NCI-H1436 treated with DMSO at 0.1 percent for 48 hours (cell line): ENCODE data around the gene GZF1.

Experiments used
- DNase-seq: peaks from one replicate; lab custom pipeline; 2025; lab: John Stamatoyannopoulos, UW

The GZF1 gene

DNA sequence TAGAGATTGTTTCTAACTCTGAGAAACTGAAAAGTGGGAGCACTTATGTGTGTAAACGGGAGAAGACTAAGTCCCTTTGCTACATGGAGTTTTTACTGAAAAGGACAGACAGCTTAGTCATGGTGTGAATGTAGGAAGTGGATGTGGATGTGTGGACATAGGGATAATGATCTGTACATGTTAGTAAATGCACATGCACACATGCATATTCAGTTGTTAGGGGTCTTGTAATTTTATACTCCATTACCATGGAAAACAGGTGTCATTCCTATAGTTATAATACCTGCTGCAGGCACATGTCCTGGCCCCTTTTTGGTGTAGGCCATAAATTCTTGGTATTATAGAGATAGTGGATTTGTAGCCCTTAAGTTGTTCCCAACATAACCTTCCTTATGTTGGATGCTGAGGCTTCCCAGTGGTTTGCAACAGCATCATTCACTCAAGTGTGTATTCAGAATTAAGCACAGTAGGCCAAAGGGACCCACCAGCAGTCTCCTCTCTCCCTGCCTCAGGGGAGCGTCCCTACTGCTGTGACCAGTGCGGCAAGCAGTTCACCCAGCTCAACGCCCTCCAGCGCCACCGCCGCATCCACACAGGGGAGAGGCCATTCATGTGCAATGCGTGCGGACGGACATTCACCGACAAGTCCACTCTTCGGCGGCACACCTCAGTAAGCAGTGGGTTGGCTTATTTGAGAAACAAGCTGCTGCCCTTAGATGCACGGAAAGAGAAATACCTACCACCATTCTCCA, 7.3 kb downstream of the GZF1 start:
- no peak for DNase-seq

DNA sequence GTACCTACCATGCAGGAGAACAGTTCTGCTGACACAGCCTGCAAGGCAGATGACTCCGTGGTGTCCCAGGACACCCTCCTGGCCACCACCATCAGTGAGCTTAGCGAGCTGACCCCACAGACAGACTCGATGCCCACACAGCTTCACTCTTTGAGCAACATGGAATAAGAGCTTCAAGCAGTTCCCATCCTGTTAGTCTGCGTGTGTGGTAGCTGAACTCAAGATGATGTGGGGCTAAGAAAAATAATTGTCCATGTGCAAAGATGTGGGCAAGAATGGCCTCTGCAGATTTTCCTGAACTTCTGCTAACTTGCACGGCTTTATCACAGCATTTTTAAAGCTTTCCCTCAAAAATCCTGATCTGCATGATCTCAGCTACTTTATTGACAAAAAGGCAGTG, 8.3 kb downstream of the GZF1 start:
- no peak for DNase-seq

DNA sequence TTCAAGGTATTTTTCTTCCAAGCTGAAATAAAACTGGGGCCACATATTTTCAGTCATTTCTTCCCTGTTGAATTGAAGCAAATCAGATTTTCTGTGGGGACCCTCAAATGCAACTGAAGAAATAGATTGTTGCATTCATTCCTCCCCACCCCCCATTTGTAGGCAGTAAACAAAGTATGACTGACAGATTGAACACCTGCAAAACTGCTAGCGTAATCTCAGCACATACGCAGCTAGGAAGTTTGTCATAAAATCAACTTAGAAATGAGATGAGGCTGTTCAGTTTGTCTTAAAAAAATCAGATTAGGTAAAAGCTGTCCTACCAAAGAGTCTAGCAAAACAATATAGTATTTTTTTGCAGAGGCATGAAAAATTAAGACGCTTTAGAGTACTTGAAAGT, 8.9 kb downstream of the GZF1 start:
- DNase-seq: no peak

DNA sequence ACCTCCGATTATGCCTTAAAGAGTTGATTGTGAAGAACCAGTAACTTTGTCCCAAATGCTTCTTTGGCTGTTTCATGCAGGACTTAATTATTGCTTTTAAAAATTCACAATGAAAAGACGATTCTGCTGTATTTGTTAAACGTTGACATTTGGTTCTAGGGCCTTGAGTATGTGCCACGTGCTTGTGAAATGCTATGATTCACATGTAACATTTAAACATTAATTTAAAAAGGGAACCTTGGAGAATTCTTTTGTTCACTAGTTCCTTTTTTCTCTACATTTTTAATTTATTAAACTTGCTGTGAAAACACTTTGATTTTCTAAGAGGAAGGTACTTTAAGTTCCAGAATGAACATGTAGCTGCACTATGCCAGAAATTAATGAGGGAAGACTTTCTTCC, 9.5 kb downstream of the GZF1 start:
- no peak for DNase-seq

DNA sequence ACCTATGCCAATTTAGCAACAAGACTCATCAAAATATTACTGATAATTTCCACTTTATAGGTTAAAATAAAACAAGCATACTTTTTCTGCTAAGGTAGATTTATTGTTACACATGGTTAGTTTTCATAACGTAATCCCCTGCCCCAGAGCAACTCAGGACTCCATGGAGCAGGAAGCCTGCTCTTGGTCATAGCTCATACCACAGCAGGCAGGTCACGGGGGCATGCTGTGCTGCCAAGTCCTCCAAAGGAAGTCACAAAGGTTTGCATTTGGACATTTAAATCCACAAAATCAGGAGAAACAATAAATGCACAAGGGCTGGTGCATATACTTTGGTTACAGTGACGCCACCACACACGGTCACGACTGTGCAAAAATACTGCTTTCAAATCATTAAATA, 12.5 kb downstream of the GZF1 start:
- DNase-seq: no peak

DNA sequence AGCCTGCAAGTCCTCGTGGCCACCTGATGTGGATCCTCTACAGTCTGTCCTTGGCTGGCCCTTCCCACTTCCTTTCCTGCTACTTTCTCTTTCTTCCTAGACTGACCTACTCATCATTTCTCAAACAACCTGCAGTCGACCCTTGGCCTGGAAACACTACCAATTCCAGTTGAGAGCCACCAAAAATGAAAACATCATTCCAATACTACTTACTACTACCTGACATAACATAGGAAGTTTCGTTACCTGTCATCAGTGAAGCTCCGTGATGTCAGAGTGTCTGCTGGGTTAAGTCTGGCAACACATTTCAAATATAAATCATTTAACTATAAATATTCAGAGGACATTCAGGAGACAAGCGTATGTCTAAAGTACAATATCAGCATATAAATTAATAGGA, 13.8 kb downstream of the GZF1 start:
- DNase-seq: no peak

DNA sequence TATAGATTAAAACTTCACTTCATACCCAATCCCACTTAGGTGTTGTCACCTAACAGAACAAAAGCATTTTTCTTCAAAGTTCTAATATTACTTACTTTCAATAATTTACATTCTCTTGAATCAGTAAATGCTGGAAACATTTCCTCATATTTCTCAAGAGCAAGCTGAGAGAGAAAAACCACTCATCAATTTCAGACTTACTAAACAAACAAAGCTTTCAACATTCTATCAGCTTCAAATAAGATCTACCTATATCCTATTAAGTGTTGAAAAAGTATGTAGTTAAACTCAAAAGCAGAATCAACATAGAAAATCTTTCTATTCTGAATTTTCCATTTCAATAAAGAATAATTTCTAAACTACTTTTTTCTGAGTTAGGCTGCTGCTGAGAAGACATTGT, 17.8 kb downstream of the GZF1 start:
- no peak for DNase-seq

DNA sequence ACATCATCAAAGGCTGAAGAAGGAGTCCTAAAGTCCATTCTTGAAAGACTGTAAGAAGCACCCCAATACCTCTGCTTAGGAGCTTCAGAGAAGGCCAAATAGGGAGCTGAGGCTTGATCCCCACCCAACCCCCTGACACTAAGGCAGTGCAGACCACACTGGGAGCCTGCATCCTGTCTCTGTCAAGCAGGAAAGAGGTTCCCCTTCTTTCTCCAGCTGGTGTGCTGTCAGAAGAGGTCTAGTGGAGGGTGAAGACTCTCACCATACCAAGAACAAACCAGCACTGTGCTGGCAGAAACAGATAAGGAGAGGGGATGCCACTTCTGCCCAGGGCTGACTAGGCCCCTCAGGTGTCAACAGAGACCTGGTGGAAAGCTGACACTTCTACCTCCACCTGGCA, 19.9 kb downstream of the GZF1 start:
- DNase-seq: no peak

DNA sequence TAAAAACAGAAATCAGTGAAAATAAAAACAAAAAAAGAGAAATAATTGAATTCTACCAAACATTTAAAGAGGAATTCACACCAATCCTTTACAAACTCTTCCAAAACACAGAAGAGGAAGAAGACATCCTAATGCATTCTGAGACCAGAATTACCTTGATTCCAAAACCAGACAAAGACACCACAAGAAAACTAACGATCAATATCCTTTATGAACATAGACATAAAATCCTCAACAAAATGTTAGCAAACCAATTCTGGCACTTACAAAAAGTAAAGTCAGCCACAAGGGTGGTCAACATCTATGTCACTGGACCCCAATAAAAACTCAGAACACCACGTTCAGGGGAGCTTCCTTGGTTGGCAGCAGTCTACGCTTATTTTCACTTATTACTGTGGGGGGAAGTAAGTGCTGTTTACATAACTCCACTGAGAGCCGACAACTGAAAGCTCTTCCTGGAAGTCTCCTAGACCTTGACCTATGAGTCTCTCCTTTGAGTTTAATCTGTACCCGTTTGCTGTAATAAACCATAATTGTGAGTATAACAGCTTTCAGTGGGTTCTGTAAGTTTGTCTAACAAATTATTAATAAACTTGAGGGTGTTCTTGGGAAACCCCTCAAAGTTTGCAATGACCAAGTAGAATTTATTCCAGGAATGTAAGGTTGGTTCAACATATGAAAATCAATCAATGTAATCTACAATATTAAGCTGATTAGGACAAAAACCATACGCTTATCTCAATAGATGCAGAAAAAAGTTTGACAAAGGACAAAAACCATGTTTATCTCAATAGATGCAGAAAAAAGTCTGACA, 24.5 kb downstream of the GZF1 start:
- no peak for DNase-seq

DNA sequence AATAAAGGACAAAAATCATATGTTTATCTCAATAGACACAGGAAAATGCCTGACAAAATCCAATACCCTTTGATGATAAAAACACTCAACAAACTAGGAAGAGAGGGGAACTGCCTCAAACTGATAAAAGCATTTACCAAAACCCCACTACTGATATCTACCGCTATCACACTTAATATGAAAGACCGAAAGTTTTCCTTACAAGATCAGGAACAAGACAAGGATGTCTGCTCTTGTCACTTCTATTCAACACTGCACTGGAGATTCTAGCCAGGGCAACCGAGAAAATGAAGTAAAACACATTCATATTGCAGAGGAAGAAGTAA, 25.1 kb downstream of the GZF1 start:
- DNase-seq: no peak

DNA sequence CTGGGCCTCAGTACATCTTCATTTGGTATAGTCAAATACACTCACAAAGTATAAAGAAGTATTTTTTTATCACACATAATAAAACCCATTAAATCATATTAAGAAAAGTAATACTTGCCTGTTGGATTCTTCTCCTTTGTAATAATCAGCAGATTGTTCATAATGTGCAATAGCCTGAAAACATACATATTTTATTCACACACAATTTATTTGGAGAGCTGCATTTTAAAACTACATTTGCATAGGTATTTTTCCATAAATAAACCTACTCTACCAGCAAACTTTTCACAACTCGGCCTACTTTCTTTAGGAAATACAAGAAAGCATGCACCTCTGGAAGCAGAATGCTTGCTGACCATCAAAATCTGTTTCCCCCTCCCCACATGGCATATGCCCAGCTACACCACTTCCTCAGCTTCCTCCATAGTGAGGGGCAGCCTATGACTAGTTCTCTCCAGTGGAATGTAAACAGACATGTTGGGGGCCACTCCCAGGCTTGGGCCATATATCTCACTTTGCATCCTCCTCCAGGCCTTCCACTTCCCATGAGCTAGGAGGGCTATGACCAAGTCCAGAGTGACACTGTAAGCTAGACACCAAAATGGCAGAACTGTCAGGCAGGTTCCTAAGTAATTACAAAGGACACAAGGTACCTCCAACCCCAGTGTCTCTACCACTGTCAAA, 28.3 kb downstream of the GZF1 start:
- DNase-seq: no peak

DNA sequence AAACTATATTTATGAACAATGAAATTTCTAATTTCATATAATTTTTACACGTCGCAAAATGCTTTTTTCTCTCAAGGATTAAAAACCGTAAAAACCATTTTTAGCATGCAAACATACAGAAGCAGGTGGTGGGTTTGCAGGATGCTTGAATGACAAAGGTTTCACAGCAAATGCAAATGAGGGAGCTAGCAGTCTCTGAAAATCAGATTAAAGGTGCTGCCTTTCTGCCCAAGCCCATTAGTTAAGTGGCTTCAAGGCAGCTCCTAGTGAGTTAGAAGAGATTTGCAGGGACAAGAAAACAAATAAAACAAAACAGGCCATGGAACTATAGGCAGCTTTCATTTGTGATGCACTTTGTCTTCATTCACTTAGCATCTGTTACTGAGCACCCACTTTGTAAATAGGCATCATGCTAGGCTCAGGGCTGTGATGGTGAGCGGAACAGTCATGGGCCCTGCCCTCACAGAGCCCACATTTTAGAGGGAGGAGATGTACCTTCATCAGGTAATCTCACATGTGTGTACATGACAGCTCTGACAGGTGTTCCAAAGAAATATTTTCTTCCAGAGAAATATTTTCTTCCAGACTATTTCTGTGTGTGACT, 29.8 kb downstream of the GZF1 start:
- no peak for DNase-seq

DNA sequence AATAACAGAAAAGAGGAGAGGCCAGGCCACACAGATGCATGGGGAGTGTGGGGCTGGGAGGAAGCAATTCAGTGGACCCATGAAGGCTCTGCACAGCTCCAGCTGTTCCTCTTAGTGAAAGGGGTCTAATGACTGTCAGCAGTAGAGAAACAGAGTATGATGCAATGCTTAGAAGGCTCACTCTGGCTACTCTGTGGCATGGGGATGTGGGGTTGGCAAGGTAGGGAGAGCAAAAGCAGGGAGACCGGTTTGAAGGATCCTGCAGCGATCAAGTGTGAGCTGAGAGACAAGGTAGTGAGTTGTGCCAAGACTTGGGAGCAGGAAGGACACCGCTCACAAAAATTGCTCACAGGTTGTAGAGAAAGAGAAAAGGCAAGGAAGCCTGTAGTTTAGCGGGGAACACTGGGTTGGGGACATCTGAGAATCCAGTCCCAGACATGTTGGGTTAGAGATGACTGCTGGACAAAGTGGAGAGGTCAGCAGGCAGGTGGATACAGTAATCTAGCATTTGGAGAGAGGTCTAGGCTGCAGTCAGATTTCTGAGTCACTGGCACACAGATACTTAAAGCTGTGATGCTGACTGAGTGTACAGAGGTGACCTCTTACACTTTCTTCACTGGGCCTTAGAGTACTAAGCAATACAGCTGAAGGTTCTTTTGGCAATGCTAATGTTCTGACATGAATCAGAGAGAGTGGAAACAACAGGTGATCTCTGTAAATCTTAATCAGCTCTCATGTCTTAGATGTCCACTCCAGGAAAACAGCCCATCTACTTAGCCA, 32.2 kb downstream of the GZF1 start:
- no peak for DNase-seq

DNA sequence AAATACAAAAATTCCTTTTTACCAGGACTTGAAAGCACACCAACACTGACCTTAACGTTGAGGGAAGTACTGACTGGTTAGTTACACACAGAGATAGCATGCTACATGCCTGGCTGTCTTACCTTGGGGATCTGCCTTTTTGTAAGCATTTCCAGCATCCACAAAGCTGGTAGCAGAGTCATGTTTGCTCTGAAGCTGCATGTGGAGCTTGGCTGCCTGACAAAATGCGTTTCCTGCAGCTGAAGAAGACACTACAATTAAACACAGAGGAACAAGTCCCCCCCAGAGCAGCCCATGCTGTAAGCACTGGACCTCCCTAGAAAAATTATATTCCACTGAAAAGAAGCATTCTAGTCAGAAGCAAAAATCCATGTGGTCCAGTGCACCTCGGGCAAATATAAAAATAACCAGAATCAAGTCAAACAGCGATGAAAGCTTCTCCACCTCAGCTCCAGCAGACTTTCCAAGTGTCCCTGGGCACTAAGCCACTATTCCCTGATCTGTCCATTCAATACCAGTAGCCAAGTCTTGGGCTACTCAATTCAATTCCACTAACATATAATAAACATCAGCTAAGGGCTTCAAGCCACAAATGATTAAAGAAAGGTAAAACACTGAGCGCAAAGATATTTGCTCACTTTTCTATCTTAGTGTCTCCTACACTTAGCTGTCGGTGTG, 35.1 kb downstream of the GZF1 start:
- no peak for DNase-seq

DNA sequence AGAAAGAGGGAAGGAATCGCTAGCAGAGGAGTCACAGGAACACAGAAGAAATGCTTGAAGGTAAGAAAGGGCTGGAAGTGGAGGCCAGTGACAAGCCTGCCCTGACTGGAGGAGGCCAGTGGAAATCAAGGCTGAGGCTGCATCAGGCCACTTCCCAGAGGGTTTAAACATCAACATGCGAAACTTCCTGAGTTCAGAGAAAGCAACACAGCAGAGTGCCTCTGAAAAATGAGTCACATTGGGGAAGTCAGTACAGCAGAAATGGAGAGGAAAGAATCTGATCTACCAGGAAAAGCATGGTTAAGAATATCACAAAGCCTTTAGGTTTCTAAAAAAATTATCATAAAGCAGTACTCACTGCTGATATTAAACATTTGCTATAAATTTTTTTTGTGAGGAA, 36.0 kb downstream of the GZF1 start:
- no peak for DNase-seq

DNA sequence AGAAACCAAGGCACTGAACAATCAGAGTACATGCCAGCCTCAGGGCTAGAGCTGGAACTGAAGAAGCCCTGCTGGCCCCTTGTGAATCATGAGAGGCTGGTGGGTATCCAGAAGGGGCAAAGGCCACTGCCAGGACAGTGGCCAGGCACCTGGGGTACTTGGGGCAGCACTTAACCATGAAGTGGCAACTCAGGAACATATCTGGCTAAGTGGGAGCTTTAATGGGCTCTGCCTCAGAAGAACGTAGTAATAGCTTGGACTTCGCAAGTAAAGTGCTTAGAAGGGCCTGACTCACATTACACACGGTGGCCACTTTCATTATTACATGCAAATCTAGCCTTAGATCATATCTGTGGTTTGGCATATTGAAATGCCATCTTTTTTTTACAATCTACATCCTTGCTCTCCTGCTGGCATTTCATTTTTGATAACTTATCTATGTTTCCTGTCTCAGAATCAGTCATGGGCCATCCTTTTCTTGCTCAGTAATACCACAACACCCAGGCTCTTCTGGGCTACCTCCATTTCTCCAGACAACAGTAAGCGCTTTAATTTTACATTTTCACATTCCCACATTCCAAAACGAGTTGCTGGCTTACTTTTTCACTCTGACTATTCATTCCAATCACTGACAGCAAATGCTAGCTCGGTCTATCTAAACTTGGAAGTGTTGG, 37.7 kb downstream of the GZF1 start:
- DNase-seq: no peak

DNA sequence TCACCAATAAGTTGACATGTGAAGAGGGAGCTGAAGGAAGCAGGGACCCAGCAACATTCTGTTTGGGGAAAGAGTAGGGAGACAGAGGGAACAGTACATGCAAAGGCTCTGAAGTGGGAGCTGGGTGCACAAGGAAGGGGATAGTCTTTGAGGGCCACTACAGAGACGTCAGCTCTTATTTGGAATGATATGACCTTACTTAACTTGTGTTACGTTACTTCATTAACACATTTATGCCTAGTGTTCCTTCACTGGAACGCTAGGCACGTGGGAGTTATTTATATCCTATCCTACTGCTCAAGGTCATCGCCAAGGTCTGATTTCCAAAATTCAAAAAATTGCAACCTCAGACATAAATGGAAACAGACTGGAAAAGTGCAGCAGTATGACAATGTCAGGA, 39.1 kb downstream of the GZF1 start:
- DNase-seq: no peak

DNA sequence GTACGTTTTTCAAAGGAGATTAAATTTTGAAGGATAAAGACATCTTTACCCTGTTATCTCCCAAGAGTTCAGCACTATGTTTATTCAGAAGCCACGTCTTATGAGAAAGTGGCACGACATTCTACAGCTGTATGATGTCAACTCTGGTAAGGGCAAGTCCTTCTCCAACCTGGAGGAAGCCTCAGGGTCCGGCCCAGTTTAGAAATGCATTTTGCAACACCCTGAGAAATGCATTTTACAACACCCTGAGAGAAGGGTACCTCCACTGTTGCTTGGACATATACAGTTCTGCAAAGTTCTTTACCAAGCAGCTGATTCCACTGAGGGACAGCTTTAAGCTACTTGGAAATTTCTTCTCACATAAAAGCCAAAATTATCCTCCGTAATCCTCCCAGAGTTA, 41.8 kb downstream of the GZF1 start:
- DNase-seq: no peak

DNA sequence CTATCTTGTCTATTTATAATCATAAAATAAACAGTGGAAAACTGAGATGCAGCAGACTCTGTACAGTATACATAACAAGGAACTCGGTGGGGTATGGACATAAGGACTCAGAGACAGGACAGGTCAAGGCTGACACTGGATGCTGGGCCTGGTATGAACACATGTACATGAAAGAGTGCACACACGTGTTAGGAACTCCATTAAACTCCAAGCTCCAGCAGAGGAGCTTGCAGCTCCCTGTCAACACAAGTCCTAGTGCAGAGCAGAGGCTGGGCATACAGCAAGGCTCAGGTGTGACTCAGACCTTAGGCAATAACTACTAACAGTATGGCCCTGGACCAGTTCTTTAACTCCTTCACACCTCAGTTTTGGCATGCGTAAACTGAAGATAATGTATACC, 42.2 kb downstream of the GZF1 start:
- DNase-seq: no peak

DNA sequence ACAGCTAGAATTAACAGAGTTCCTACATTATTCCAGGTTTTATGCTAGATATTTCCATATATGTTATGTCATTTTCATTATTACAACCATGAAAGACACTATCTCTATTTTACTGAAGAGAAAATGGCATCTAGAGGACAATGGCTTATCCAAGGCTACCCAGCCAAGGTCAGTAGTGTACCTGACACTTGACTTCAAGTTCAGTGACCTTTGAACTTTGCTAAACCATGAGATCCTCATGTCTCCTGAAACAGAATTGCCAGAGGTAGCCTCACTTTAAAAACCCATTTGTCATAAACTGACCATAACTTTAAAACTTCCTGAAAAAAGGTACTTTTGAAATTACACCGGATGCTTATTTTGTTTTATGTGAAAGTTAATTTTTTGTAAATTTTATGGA, 44.9 kb downstream of the GZF1 start:
- no peak for DNase-seq
